Mammary epithelial cell (primary cell): ENCODE data around the gene LRRC2.

Experiments used
- EZH2 ChIP-seq: IDR thresholded peaks from 2 replicates; pipeline ENCODE4 v1.6.1; 2012; ENCODE audit warnings: low read length, inconsistent platforms, borderline replicate concordance
- TF ChIP-seq, protein P1 (sequence below), 2 donors: IDR thresholded peaks in 1 of 2; conservative IDR thresholded peaks in 1 of 2; 2 replicates each; pipeline ENCODE4 v1.5.1; 2011 to 2012; ENCODE audit warnings: inconsistent platforms in 2 of 2, low read length in 2 of 2, mild to moderate bottlenecking in 2 of 2, control low read depth in 1 of 2, low read depth in 1 of 2; ENCODE audit not compliant: insufficient read depth in 1 of 2; ENCODE audit errors: extremely low read depth in 1 of 2

DNA sequence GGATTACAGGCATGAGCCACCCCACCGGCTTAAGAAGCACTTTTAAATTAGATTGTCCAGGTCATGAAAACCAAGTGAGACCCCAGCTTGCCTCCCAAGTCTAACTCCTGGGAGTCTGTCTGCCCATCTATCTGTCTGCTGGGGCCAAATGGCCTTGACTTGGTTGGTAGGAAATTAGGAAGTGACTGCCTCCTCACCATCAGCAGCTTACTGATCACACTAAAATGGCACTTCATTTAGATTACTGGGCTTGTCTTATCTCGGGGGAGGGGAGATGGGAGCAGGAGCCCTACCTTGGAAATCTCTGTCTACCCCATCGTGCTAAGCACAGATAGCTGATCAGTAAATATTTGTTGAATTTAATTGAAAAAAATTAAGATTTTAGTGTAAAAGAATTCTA lies 5.6 kb upstream of the LRRC2 start:
- TF ChIP-seq, protein P1, sequence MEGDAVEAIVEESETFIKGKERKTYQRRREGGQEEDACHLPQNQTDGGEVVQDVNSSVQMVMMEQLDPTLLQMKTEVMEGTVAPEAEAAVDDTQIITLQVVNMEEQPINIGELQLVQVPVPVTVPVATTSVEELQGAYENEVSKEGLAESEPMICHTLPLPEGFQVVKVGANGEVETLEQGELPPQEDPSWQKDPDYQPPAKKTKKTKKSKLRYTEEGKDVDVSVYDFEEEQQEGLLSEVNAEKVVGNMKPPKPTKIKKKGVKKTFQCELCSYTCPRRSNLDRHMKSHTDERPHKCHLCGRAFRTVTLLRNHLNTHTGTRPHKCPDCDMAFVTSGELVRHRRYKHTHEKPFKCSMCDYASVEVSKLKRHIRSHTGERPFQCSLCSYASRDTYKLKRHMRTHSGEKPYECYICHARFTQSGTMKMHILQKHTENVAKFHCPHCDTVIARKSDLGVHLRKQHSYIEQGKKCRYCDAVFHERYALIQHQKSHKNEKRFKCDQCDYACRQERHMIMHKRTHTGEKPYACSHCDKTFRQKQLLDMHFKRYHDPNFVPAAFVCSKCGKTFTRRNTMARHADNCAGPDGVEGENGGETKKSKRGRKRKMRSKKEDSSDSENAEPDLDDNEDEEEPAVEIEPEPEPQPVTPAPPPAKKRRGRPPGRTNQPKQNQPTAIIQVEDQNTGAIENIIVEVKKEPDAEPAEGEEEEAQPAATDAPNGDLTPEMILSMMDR (conservative IDR thresholded peaks at IDR 0.05 in 1 of 2, IDR thresholded peaks at IDR 0.05 in 1 of 2; ENCODE audit: extremely low read depth in 1 of 2, insufficient read depth in 1 of 2, low read depth in 1 of 2, low read length in 2 of 2): no peak
- TF ChIP-seq EZH2: no peak
